NB4 (cell line): ENCODE results near the gene NDUFS2.

Experiments
- MYC ChIP-seq: IDR thresholded peaks from 2 replicates; pipeline ENCODE4 v1.6.1; 2011; ENCODE audit warnings: low read depth, low read length
- POLR2A ChIP-seq: IDR thresholded peaks from 2 replicates; pipeline ENCODE4 v1.6.1; 2011; ENCODE audit warnings: mild to moderate bottlenecking; ENCODE audit not compliant: insufficient read length; ENCODE audit errors: extremely low read depth
- TF ChIP-seq, protein P1 (sequence below): IDR thresholded peaks from one replicate; pipeline ENCODE4 v1.5.1; 2012; ENCODE audit warnings: low read depth, low read length
- TF ChIP-seq, protein P2 (sequence below): IDR thresholded peaks from 2 replicates; pipeline ENCODE4 v1.6.1; 2011; ENCODE audit warnings: low read depth, low read length

GRCh38 chr1:161182214-161182613, 20.0 kb upstream of the NDUFS2 start:
- TF ChIP-seq, protein P1, sequence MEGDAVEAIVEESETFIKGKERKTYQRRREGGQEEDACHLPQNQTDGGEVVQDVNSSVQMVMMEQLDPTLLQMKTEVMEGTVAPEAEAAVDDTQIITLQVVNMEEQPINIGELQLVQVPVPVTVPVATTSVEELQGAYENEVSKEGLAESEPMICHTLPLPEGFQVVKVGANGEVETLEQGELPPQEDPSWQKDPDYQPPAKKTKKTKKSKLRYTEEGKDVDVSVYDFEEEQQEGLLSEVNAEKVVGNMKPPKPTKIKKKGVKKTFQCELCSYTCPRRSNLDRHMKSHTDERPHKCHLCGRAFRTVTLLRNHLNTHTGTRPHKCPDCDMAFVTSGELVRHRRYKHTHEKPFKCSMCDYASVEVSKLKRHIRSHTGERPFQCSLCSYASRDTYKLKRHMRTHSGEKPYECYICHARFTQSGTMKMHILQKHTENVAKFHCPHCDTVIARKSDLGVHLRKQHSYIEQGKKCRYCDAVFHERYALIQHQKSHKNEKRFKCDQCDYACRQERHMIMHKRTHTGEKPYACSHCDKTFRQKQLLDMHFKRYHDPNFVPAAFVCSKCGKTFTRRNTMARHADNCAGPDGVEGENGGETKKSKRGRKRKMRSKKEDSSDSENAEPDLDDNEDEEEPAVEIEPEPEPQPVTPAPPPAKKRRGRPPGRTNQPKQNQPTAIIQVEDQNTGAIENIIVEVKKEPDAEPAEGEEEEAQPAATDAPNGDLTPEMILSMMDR = no peak
- TF ChIP-seq, protein P2, sequence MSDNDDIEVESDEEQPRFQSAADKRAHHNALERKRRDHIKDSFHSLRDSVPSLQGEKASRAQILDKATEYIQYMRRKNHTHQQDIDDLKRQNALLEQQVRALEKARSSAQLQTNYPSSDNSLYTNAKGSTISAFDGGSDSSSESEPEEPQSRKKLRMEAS = no peak
- TF ChIP-seq POLR2A (no peak), MYC (no peak)
